HG03280 (cell line): ENCODE data around the gene RPGRIP1L.

Experiments used
- ATAC-seq: cut with Tn5 transposase; IDR thresholded peaks from one replicate; pipeline ENCODE4 v1.9.1; 2021; ENCODE audit warnings: mild to moderate bottlenecking, moderate library complexity; ENCODE audit not compliant: unreplicated experiment

RPGRIP1L gene

GRCh38 chr16:53703590-53704444, at the start of gene RPGRIP1L, which contains the start of gene FTO:
TSS of gene RPGRIP1L (minus strand) at chr16:53703859. CDS start at chr16:53700723, 3,136 bp downstream.
TSS of gene FTO (plus strand) at chr16:53704156.
- ATAC-seq: peak; percentile 99

GRCh38 chr16:53753431-53753830, 49.8 kb upstream of the RPGRIP1L start:
- ATAC-seq: no peak

- ATAC-seq: no peak
These were observed 48.9 kb upstream of the RPGRIP1L start for GRCh38 chr16:53752560-53752959.

GRCh38 chr16:53745753-53746266, 42.2 kb upstream of the RPGRIP1L start:
- ATAC-seq: no peak

GRCh38 chr16:53745086-53745485, 41.4 kb upstream of the RPGRIP1L start:
- no peak for ATAC-seq

GRCh38 chr16:53744449-53744848, 40.8 kb upstream of the RPGRIP1L start:
- no peak for ATAC-seq

- ATAC-seq: no peak
These were observed 39.5 kb upstream of the RPGRIP1L start for GRCh38 chr16:53743149-53743566.

GRCh38 chr16:53741546-53741945, 37.9 kb upstream of the RPGRIP1L start:
- no peak for ATAC-seq

GRCh38 chr16:53740933-53741531, 37.4 kb upstream of the RPGRIP1L start:
- no peak for ATAC-seq

GRCh38 chr16:53740476-53740875, 36.8 kb upstream of the RPGRIP1L start:
- ATAC-seq: no peak

- no peak for ATAC-seq
These were observed 33.9 kb upstream of the RPGRIP1L start for GRCh38 chr16:53737552-53737951.

- no peak for ATAC-seq
These were observed 32.6 kb upstream of the RPGRIP1L start for GRCh38 chr16:53736297-53736696.

GRCh38 chr16:53734908-53735307, 31.2 kb upstream of the RPGRIP1L start:
- no peak for ATAC-seq

- ATAC-seq: no peak
These were observed 28.8 kb upstream of the RPGRIP1L start for GRCh38 chr16:53732296-53732929.

- ATAC-seq: no peak
These were observed 27.0 kb upstream of the RPGRIP1L start for GRCh38 chr16:53730693-53731092.

- no peak for ATAC-seq
These were observed 23.0 kb upstream of the RPGRIP1L start for GRCh38 chr16:53726625-53727024.

GRCh38 chr16:53721017-53721416, 17.4 kb upstream of the RPGRIP1L start:
- ATAC-seq: no peak

- ATAC-seq: no peak
These were observed 13.9 kb upstream of the RPGRIP1L start for GRCh38 chr16:53717577-53717976.

- no peak for ATAC-seq
These were observed 11.3 kb upstream of the RPGRIP1L start for GRCh38 chr16:53715023-53715384.

- no peak for ATAC-seq
These were observed 10.8 kb upstream of the RPGRIP1L start for GRCh38 chr16:53714205-53715022.
